Naive thymus-derived CD8-positive, alpha-beta T cell (primary cell): ENCODE measurements around the gene XRN2. TPM values are rescaled to one million over a fixed set of nuclear protein-coding genes. Genes with fewer than 3 reads are reported as not detected.

ENCODE experiments used
- ATAC-seq, 2 donors: fragments of 150-1000 bp; cut with Tn5 transposase in 1 of 2; sonication (Bioruptor Pico), chemical (Tn5 transposase) in 1 of 2; 1 replicate in 1 of 2; 2 replicates in 1 of 2; pipeline ENCODE4 v1.10.0; 2021; ENCODE audit warnings: mild to moderate bottlenecking in 2 of 2, moderate library complexity in 2 of 2
- POLR2A ChIA-PET: fragments of 350-600 bp; sonication (Branson Sonifier 250); formaldehyde crosslinking; loops from one replicate; lab custom pipeline; 2021; ENCODE audit warnings: antibody characterized with exemption; lab: Charles Lee
- DNase-seq, 10 donors: peaks; one replicate each; pipeline versions ENCODE4 v3.0.0 to v3.0.0-alpha.2; 2020 to 2022
- H3K27ac Mint-ChIP-seq, 10 donors: one replicate each; pipeline ENCODE4 v1.8.0; 2020 to 2022; ENCODE audit warnings: mild to moderate bottlenecking in 10 of 10, mixed read lengths in 10 of 10, moderate library complexity in 4 of 10, inconsistent platforms in 1 of 10
- H3K27me3 Mint-ChIP-seq, 5 donors: one replicate each; pipeline ENCODE4 v1.8.0; 2021 to 2022; ENCODE audit warnings: mixed read lengths in 5 of 5
- H3K36me3 Mint-ChIP-seq, 3 donors: one replicate each; pipeline ENCODE4 v1.8.0; 2020 to 2022; ENCODE audit warnings: mixed read lengths in 3 of 3, mild to moderate bottlenecking in 2 of 3, inconsistent platforms in 1 of 3
- H3K4me1 Mint-ChIP-seq, 4 donors: one replicate each; pipeline ENCODE4 v1.8.0; 2021 to 2022; ENCODE audit warnings: mixed read lengths in 4 of 4
- H3K4me3 Mint-ChIP-seq, 10 donors: one replicate each; pipeline ENCODE4 v1.8.0; 2020 to 2022; ENCODE audit warnings: mild to moderate bottlenecking in 10 of 10, mixed read lengths in 10 of 10, moderate library complexity in 6 of 10, inconsistent platforms in 1 of 10
- H3K9me3 Mint-ChIP-seq, 9 donors: one replicate each; pipeline ENCODE4 v1.8.0; 2020 to 2022; ENCODE audit warnings: mixed read lengths in 9 of 9, mild to moderate bottlenecking in 3 of 9, inconsistent platforms in 1 of 9, moderate library complexity in 1 of 9
- polyA plus RNA-seq, 3 donors: library from polyadenylated mRNA; unstranded; fragments of 300-500 nt; fragmentation: Illumina TruSeq; gene quantifications; one replicate each; pipeline ENCODE4 v1.2.3, GENCODE V29; 2021
- total RNA-seq, 8 experiments: library from RNA in 2 of 8; stranded (reverse) in 2 of 8; gene quantifications; one replicate each; pipeline ENCODE4 v1.2.3 and lab custom pipeline; 2021 to 2026

The XRN2 gene
- total and polyA plus RNA-seq, 5 experiments from 2014 or later = 62.1 to 77.3 (median 71.1) TPM

- Mint-ChIP-seq H3K36me3 (peaks cover 16 to 91% (median 36%) of the 10 kb centered on the region in 3 donors), H3K27ac (no peak overlapping the region), H3K9me3 (no peaks in the 10 kb centered on the region), H3K27me3 (no peaks in the 10 kb centered on the region), H3K4me3 (no peak overlapping the region), H3K4me1 (peaks cover 0 to 4% (median 2%) of the 10 kb centered on the region in 4 donors)
- no peak for ATAC-seq
- DNase-seq = no peak
- POLR2A ChIA-PET = no interaction called here
Observed at GRCh38 chr20:21381619-21382018, 78.5 kb downstream of the XRN2 start.

DNA sequence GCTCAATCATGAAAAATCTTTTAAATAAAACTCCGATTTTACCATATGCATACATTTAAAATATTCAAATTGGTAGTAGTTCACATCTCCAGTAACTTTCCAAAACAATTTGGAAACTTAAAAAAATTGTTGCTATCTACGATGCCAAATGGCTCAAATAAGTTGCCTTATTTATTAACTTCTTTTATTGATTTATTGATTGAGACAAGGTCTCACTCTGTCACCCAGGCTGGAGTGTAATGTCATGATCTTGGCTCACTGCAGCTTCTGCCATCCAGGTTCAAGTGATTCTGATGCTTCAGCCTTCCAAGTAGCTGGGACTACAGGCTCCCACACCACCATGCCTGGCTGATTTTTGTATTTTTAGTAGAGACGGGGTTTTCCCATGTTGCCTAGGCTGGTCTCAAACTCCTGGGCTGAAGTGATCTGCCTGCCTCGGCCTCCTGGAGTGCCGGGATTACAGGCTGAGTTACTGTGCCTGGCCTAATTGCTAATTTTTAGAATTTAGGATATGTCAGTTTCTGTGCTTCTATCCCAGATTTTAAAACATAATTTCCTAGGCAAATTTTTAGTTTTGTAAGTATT, 81.3 kb downstream of the XRN2 start:
- Mint-ChIP-seq H3K36me3 (peaks cover 16 to 88% (median 39%) of the 10 kb centered on the region in 3 donors), H3K27me3 (no peaks in the 10 kb centered on the region), H3K27ac (no peak overlapping the region), H3K9me3 (no peaks in the 10 kb centered on the region), H3K4me1 (no peaks in the 10 kb centered on the region), H3K4me3 (no peak overlapping the region)
- POLR2A ChIA-PET = no interaction called here
- ATAC-seq (no peak), DNase-seq (no peak)

GRCh38 chr20:21386111-21386510, 83.0 kb downstream of the XRN2 start:
- no peak for ATAC-seq
- H3K36me3 Mint-ChIP-seq = peaks cover 16 to 78% (median 38%) of the 10 kb centered on the region in 3 donors

GRCh38 chr20:21387528-21387927, 84.4 kb downstream of the XRN2 start:
- no peak overlapping the region for H3K4me3 Mint-ChIP-seq
- ATAC-seq (no peak), DNase-seq (no peak)
- peaks cover 0 to 5% (median 0%) of the 10 kb centered on the region in 9 donors for H3K9me3 Mint-ChIP-seq
- POLR2A ChIA-PET = no interaction called here
- H3K36me3 Mint-ChIP-seq = peaks cover 18 to 69% (median 36%) of the 10 kb centered on the region in 3 donors
- H3K4me1 Mint-ChIP-seq = peaks cover 5 to 12% (median 9%) of the 10 kb centered on the region in 4 donors
- H3K27ac Mint-ChIP-seq = peak overlapping the region in 2 of 10 donors; percentile 53 to 66
- peaks cover 6 to 17% (median 9%) of the 10 kb centered on the region in 5 donors for H3K27me3 Mint-ChIP-seq

More at GRCh38 chr20:21386111-21386510, 83.0 kb downstream of the XRN2 start:
- H3K4me1 Mint-ChIP-seq = peaks cover 0 to under 1% (median under 1%) of the 10 kb centered on the region in 4 donors
- H3K4me3 Mint-ChIP-seq = no peak overlapping the region
- H3K27me3 Mint-ChIP-seq = peaks cover 0 to 7% (median 0%) of the 10 kb centered on the region in 5 donors
- H3K27ac Mint-ChIP-seq = no peak overlapping the region
- no peak for DNase-seq
- POLR2A ChIA-PET = no interaction called here
- H3K9me3 Mint-ChIP-seq = no peaks in the 10 kb centered on the region

GRCh38 chr20:21388566-21388965, 85.4 kb downstream of the XRN2 start:
- H3K9me3 Mint-ChIP-seq = peaks cover 0 to 12% (median 0%) of the 10 kb centered on the region in 9 donors
- no peak for DNase-seq
- POLR2A ChIA-PET = no interaction called here
- H3K27me3 Mint-ChIP-seq = peaks cover 14 to 27% (median 19%) of the 10 kb centered on the region in 5 donors
- no peak overlapping the region for H3K27ac Mint-ChIP-seq
- peaks cover 19 to 61% (median 30%) of the 10 kb centered on the region in 3 donors for H3K36me3 Mint-ChIP-seq
- no peak for ATAC-seq
- peaks cover 9 to 19% (median 15%) of the 10 kb centered on the region in 4 donors for H3K4me1 Mint-ChIP-seq
- no peak overlapping the region for H3K4me3 Mint-ChIP-seq

DNA sequence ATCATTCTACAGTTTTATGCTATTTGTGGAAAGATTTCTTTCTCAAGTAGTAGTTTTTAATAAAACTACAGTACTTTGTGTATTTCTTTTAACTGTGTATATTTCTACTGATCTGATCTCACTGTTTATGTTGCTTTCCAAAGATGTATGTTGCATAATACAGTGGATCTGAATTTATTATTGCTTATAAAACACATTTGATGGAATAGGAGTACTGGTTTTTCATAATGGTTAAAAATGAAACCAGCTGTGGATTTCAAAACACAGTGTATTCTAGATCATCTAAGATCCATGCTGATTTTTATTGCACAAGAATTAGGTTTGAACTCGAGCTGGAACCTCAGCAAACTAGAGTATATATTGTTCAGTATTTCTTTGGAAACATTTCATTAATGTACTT, 86.2 kb downstream of the XRN2 start:
- no peak overlapping the region for H3K4me3 Mint-ChIP-seq
- DNase-seq (no peak), ATAC-seq (no peak)
- POLR2A ChIA-PET = no interaction called here
- H3K27ac Mint-ChIP-seq = no peak overlapping the region
- H3K27me3 Mint-ChIP-seq = peaks cover 14 to 35% (median 27%) of the 10 kb centered on the region in 5 donors
- peaks cover 0 to 12% (median 0%) of the 10 kb centered on the region in 9 donors for H3K9me3 Mint-ChIP-seq
- H3K4me1 Mint-ChIP-seq = peaks cover 9 to 19% (median 15%) of the 10 kb centered on the region in 4 donors
- peaks cover 15 to 53% (median 25%) of the 10 kb centered on the region in 3 donors for H3K36me3 Mint-ChIP-seq

DNA sequence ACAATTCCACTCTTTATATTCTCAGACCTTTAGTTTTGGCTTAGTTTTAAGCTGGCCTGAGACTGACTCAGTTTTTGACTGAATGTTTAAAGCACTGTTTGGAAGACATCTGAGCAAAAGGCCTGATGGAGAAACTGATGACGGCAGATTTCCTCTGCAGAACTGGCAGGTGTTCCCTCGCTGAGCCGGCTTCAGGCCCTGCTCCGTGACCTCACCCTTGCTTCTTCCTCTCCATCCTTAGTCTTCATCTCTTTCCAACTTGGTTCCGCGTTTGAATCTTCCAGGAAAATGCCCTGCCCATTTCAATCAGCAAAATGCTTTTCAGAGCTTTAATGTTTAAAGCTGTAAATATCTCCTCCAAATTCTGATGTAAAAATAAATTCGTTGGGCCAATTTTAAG, 87.6 kb downstream of the XRN2 start:
- POLR2A ChIA-PET = no interaction called here
- DNase-seq (no peak), ATAC-seq (no peak)
- Mint-ChIP-seq H3K27ac (no peak overlapping the region), H3K4me3 (no peak overlapping the region), H3K36me3 (peaks cover 20 to 51% (median 23%) of the 10 kb centered on the region in 3 donors), H3K9me3 (peaks cover 0 to 19% (median 4%) of the 10 kb centered on the region in 9 donors), H3K4me1 (peaks cover 12 to 27% (median 23%) of the 10 kb centered on the region in 4 donors), H3K27me3 (peaks cover 20 to 46% (median 36%) of the 10 kb centered on the region in 5 donors)

GRCh38 chr20:21391185-21391971, 88.2 kb downstream of the XRN2 start:
- Mint-ChIP-seq H3K4me3 (peak overlapping the region in 4 of 10 donors; percentile 10 to 60 (median 42)), H3K27me3 (peaks cover 23 to 46% (median 36%) of the 10 kb centered on the region in 5 donors), H3K4me1 (peaks cover 12 to 27% (median 23%) of the 10 kb centered on the region in 4 donors), H3K36me3 (peaks cover 18 to 45% (median 20%) of the 10 kb centered on the region in 3 donors), H3K9me3 (peaks cover 0 to 19% (median 4%) of the 10 kb centered on the region in 9 donors), H3K27ac (peak overlapping the region in 1 of 10 donors; percentile 3)
- ATAC-seq (no peak), DNase-seq (peak in 1 of 10 donors; percentile 10)
- POLR2A ChIA-PET = interaction anchor here (0.5 kb wide), 1 partner anchor 824 kb away, joined by 3 read pairs; no protein-coding TSS in a partner anchor

GRCh38 chr20:21391972-21392352, 88.8 kb downstream of the XRN2 start:
- Mint-ChIP-seq H3K4me3 (peak overlapping the region in 5 of 10 donors; percentile 10 to 60 (median 40)), H3K27me3 (peaks cover 23 to 46% (median 36%) of the 10 kb centered on the region in 5 donors), H3K27ac (peak overlapping the region in 2 of 10 donors; percentile 3 to 45), H3K9me3 (peaks cover 0 to 19% (median 4%) of the 10 kb centered on the region in 9 donors), H3K36me3 (peaks cover 12 to 39% (median 20%) of the 10 kb centered on the region in 3 donors), H3K4me1 (peaks cover 12 to 27% (median 23%) of the 10 kb centered on the region in 4 donors)
- DNase-seq = no peak
- no peak for ATAC-seq
- POLR2A ChIA-PET = interaction anchor here (0.5 kb wide), 1 partner anchor 825 kb away, joined by 3 read pairs; no protein-coding TSS in a partner anchor

DNA sequence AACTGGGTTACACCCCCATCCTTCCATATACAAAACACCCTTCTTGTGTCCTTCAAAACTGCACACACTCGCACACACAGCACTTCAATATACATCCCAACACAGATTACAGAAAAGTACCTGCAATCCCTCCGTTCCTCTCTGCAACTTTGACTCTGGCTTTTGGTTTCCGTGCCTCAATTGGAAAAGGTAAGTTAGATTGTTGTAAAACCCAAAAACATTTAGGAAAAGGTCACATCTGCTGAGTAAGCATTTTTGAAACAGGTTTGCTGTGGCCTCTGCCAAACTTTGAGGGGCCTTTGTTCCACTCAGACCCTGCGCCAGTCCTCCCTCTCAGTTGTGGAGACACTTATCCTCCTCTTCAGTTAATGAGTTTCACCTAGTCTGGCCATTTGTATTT, 90.0 kb downstream of the XRN2 start:
- Mint-ChIP-seq H3K27me3 (peaks cover 29 to 52% (median 44%) of the 10 kb centered on the region in 5 donors), H3K4me1 (peaks cover 12 to 33% (median 24%) of the 10 kb centered on the region in 4 donors), H3K27ac (peak overlapping the region in 1 of 10 donors; percentile 37), H3K9me3 (peaks cover 0 to 22% (median 4%) of the 10 kb centered on the region in 9 donors), H3K36me3 (peaks cover 8 to 34% (median 25%) of the 10 kb centered on the region in 3 donors), H3K4me3 (peak overlapping the region in 1 of 10 donors; percentile 15)
- DNase-seq (no peak), ATAC-seq (no peak)
- POLR2A ChIA-PET = no interaction called here

GRCh38 chr20:21393816-21394519, 90.8 kb downstream of the XRN2 start:
- DNase-seq = no peak
- POLR2A ChIA-PET = no interaction called here
- Mint-ChIP-seq H3K36me3 (peaks cover 8 to 33% (median 33%) of the 10 kb centered on the region in 3 donors), H3K27me3 (peaks cover 37 to 60% (median 52%) of the 10 kb centered on the region in 5 donors), H3K27ac (no peak overlapping the region), H3K4me1 (peaks cover 12 to 34% (median 24%) of the 10 kb centered on the region in 4 donors), H3K9me3 (peaks cover 0 to 29% (median 9%) of the 10 kb centered on the region in 9 donors), H3K4me3 (no peak overlapping the region)
- ATAC-seq = no peak

DNA sequence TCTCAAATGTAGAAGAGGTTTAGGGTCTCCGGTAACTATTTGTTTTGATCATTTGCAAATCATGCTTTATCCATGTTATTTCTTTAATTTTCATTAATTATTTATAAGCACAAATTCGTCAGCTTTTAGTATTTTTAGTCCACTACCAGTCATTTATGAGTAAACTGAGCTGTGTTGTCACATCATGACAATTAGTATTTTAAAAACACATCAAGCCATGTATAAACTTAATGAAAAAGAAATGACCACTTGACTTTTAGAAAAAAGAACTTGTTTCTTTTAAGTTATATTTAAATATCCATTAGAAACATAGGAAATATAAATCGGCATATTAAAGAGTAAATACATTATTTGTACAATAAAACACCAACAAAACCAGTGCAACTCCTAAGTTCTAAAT, 91.4 kb downstream of the XRN2 start:
- H3K27ac Mint-ChIP-seq = no peak overlapping the region
- ATAC-seq = no peak
- POLR2A ChIA-PET = no interaction called here

More for the DNA sequence above, 91.4 kb downstream of the XRN2 start:
- no peak overlapping the region for H3K4me3 Mint-ChIP-seq
- peaks cover 8 to 37% (median 29%) of the 10 kb centered on the region in 3 donors for H3K36me3 Mint-ChIP-seq
- peaks cover 38 to 66% (median 57%) of the 10 kb centered on the region in 5 donors for H3K27me3 Mint-ChIP-seq
- H3K9me3 Mint-ChIP-seq = peaks cover 0 to 33% (median 9%) of the 10 kb centered on the region in 9 donors
- H3K4me1 Mint-ChIP-seq = peaks cover 12 to 34% (median 24%) of the 10 kb centered on the region in 4 donors
- DNase-seq = no peak
